ENCODE results near the gene ZNF519.
"Not testable (repeated sequence)": the region's sequence is repeated elsewhere in the genome, so short reads cannot be mapped to it uniquely, and the experiment has no call there.

DNA sequence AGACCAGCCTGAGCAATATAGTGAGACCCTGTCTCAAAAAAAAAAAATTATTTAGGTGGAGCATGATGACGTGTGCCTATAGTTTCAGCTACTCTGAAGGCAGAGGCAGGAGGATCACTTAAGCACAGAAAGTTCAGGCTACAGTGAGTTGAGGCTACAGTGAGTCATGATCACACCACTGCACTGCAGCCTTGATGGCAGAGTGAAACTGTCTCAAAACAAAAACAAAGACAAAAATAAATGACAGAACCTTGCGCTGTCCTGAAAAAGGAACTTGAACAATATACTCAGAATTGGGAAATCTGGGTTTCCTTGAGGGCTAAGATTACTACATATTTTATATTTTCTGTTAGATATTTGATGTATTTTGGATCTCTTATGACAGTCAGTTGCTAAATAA, 7.3 kb upstream of the ZNF519 start:
- not testable (repeated sequence) for TF ChIP-seq EZH2 (IDR thresholded peaks at IDR 0.05; ENCODE audit: low read length, missing control alignments)
- TF ChIP-seq, protein P1, sequence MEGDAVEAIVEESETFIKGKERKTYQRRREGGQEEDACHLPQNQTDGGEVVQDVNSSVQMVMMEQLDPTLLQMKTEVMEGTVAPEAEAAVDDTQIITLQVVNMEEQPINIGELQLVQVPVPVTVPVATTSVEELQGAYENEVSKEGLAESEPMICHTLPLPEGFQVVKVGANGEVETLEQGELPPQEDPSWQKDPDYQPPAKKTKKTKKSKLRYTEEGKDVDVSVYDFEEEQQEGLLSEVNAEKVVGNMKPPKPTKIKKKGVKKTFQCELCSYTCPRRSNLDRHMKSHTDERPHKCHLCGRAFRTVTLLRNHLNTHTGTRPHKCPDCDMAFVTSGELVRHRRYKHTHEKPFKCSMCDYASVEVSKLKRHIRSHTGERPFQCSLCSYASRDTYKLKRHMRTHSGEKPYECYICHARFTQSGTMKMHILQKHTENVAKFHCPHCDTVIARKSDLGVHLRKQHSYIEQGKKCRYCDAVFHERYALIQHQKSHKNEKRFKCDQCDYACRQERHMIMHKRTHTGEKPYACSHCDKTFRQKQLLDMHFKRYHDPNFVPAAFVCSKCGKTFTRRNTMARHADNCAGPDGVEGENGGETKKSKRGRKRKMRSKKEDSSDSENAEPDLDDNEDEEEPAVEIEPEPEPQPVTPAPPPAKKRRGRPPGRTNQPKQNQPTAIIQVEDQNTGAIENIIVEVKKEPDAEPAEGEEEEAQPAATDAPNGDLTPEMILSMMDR (conservative IDR thresholded peaks at IDR 0.05 in 1 of 2, IDR thresholded peaks at IDR 0.05 in 1 of 2; ENCODE audit: low read depth in 1 of 2, low read length in 2 of 2) = not testable (repeated sequence)
